ENCODE measurements around the gene KCNAB1. TPM values are rescaled to one million over a fixed set of nuclear protein-coding genes. Genes with fewer than 3 reads are reported as not detected.
"Not testable (repeated sequence)": the region's sequence is repeated elsewhere in the genome, so short reads cannot be mapped to it uniquely, and the experiment has no call there.

KCNAB1 gene
- total and polyA plus RNA-seq, 4 donors: 8.9 to 45.8 (median 17.8) TPM

DNA sequence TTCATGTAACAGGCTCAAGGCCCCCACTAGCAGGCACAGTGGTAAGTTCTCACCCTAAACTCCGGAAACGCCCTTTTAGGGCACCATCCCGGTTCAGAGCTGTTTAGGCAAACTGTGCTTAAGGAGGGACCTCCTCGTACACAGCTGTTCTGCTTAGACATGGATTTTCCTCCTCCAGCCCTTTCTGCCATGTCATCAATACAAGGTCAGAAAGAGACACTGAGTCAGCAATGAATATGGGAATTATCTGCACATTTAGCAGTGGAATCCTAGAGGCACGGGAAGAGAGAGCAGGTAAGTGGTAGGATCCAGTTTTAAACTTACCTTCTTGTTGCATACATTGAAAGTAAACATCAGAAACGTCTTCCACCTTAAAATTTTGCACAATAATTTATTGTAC is 107.3 kb downstream of the KCNAB1 start:
- no peak overlapping the region for H3K27ac ChIP-seq (ENCODE audit: low read depth in 1 of 2, low read length in 2 of 2)
- no peak overlapping the region for H3K4me3 ChIP-seq (ENCODE audit: low read length in 2 of 2)
- no peaks in the 10 kb centered on the region for H3K36me3 ChIP-seq (ENCODE audit: control insufficient read depth in 1 of 2, insufficient read depth in 2 of 2, low read length in 1 of 2)
- intact Hi-C loops (cut with DNase I): no loop called here
- ATAC-seq (ENCODE audit: low FRiP score) (no peak), DNase-seq (no peak)
- no peaks in the 10 kb centered on the region for H3K27me3 ChIP-seq (ENCODE audit: control insufficient read depth in 1 of 2, insufficient read depth in 2 of 2, low read length in 1 of 2)
- H3K4me1 ChIP-seq (ENCODE audit: control insufficient read depth in 1 of 2, insufficient read depth in 2 of 2, low read length in 2 of 2): no peaks in the 10 kb centered on the region
- no peaks in the 10 kb centered on the region for H3K9me3 ChIP-seq (ENCODE audit: control insufficient read depth, low read length)
- WGBS, 2 donors: 91 to 92% methylated on average over 6 of the region's 6 CpGs

DNA sequence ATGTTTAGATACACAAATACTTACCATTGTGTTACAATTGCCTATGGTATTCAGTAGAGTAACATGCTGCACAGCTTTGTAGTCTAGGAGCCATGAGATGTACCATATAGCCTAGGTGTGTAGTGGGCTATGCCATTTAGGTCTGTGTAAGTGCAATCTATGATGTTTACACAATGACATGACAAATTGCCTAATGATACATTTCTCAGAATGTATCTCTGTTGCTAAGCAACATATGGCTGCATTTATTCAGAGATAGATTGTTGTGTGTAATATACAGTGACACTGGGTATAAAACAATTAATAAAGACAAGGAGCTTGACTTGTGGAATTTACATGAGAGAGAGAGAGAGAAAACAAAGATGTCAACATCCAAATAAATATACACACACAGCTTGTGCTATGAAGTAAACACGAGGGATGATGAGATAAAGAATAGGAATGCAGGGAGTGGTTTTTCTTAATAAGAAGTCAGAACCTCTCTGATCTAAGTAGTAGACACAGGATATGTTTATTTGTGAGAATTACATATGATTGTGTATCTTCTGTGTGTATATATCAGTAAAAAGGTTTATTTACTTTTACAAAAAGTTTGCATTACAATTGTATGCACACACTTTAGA is 110.0 kb downstream of the KCNAB1 start:
- Histone ChIP-seq H3K27ac (ENCODE audit: low read depth in 1 of 2, low read length in 2 of 2) (no peak overlapping the region), H3K27me3 (ENCODE audit: control insufficient read depth in 1 of 2, insufficient read depth in 2 of 2, low read length in 1 of 2) (no peaks in the 10 kb centered on the region), H3K4me1 (ENCODE audit: control insufficient read depth in 1 of 2, insufficient read depth in 2 of 2, low read length in 2 of 2) (peaks cover 0 to 9% of the 10 kb centered on the region in 2 donors), H3K9me3 (ENCODE audit: control insufficient read depth, low read length) (no peaks in the 10 kb centered on the region), H3K4me3 (ENCODE audit: low read length in 2 of 2) (no peak overlapping the region), H3K36me3 (ENCODE audit: control insufficient read depth in 1 of 2, insufficient read depth in 2 of 2, low read length in 1 of 2) (peaks cover 0 to 4% of the 10 kb centered on the region in 2 donors)
- 70 to 78% methylated on average over 1 of the region's 1 CpG for WGBS, 2 donors
- intact Hi-C loops (cut with DNase I): no loop called here
- ATAC-seq (ENCODE audit: low FRiP score): no peak
- no peak for DNase-seq

DNA sequence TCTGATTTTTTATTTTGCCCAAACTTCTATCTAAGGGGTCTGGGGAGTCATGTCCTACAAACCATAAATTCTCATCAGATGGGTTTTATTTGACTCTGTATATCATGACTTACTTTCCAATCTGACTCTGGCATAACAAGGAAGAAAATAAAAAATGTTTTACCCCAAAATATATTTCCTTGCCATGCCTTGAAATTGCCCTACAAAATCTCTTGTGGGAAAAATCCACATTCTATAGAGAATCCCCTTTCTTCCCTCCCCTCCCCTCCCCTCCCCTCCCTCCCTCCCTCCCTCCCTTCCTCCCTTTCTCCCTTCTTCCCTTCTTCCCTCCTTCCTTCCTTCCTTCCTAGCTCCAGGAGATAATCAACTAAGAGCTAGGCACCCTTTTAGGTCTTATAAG is 110.8 kb downstream of the KCNAB1 start:
- ATAC-seq (ENCODE audit: low FRiP score); intact Hi-C loops (cut with DNase I); H3K4me1 ChIP-seq (ENCODE audit: control insufficient read depth in 1 of 2, insufficient read depth in 2 of 2, low read length in 2 of 2); H3K36me3 ChIP-seq (ENCODE audit: control insufficient read depth in 1 of 2, insufficient read depth in 2 of 2, low read length in 1 of 2); H3K27ac ChIP-seq (ENCODE audit: low read depth in 1 of 2, low read length in 2 of 2); H3K4me3 ChIP-seq (ENCODE audit: low read length in 2 of 2); DNase-seq; H3K27me3 ChIP-seq (ENCODE audit: control insufficient read depth in 1 of 2, insufficient read depth in 2 of 2, low read length in 1 of 2); H3K9me3 ChIP-seq (ENCODE audit: control insufficient read depth, low read length): not testable (repeated sequence)

DNA sequence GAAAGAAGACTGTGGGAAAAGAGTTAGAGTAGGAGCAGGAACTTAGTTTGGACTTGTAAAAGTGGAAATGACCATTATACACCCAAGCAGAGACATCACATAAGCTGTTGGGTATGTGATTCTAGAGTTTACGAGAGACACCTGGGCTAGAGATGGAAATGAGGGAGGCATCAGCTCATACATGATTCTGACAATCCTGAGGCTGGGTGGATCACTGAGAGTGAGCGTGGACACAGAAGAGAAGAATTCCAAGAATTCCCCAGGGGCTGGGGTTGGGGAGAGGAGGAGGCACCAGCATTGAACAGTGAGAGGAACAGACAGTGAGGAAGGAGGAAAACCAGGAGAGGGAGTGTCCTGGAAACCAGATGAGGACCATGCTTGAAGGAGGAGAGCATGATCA is 113.5 kb downstream of the KCNAB1 start:
- no peak overlapping the region for H3K27ac ChIP-seq (ENCODE audit: low read depth in 1 of 2, low read length in 2 of 2)
- WGBS, 2 donors: 94 to 100% methylated on average over 2 of the region's 2 CpGs
- DNase-seq (no peak), ATAC-seq (ENCODE audit: low FRiP score) (no peak)
- H3K27me3 ChIP-seq (ENCODE audit: control insufficient read depth in 1 of 2, insufficient read depth in 2 of 2, low read length in 1 of 2): no peaks in the 10 kb centered on the region
- intact Hi-C loops (cut with DNase I): no loop called here
- H3K4me1 ChIP-seq (ENCODE audit: control insufficient read depth in 1 of 2, insufficient read depth in 2 of 2, low read length in 2 of 2): peaks cover 0 to 9% of the 10 kb centered on the region in 2 donors
- H3K4me3 ChIP-seq (ENCODE audit: low read length in 2 of 2): no peak overlapping the region
- H3K36me3 ChIP-seq (ENCODE audit: control insufficient read depth in 1 of 2, insufficient read depth in 2 of 2, low read length in 1 of 2): peaks cover 0 to 4% of the 10 kb centered on the region in 2 donors
- H3K9me3 ChIP-seq (ENCODE audit: control insufficient read depth, low read length): no peaks in the 10 kb centered on the region

DNA sequence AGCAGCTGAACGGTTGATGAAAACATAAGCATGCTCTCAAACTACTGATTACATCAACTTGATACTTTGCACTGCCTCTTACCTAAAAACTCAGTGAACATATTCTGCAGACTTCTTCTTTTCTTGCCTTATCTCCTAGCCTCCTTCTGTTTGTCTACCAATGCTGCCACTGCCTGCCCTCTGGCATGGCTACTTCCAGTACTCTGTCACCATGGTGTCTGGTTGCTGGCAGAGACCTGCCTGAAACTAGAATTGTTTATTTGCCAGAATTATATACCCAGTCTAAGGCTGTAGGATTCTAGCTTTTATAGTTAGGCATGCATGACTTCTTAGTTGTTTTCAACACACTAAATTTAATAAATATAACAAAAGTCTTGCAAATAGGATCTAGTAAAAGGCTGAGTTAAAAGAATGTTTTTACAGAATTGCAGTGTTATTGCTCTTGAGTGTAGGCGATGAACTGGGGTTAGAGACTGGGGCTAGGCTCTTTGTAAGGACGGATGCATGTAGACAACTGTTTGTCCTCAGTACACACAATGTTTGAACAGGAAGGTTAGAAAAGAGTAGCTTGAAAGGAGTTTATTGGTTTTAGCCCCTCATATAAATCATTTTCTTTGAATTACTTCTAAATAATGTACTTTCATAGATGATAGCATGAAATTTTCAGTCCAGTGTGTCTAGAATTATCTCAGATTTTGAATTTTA is 116.3 kb downstream of the KCNAB1 start:
- WGBS, 2 donors: 93 to 94% methylated on average over 3 of the region's 3 CpGs
- peaks cover 0 to 4% of the 10 kb centered on the region in 2 donors for H3K36me3 ChIP-seq (ENCODE audit: control insufficient read depth in 1 of 2, insufficient read depth in 2 of 2, low read length in 1 of 2)
- ATAC-seq (ENCODE audit: low FRiP score): no peak
- intact Hi-C loops (cut with DNase I): no loop called here
- DNase-seq: no peak
- no peaks in the 10 kb centered on the region for H3K9me3 ChIP-seq (ENCODE audit: control insufficient read depth, low read length)
- H3K4me1 ChIP-seq (ENCODE audit: control insufficient read depth in 1 of 2, insufficient read depth in 2 of 2, low read length in 2 of 2): peaks cover 0 to 10% of the 10 kb centered on the region in 2 donors
- H3K27ac ChIP-seq (ENCODE audit: low read depth in 1 of 2, low read length in 2 of 2): no peak overlapping the region
- no peaks in the 10 kb centered on the region for H3K27me3 ChIP-seq (ENCODE audit: control insufficient read depth in 1 of 2, insufficient read depth in 2 of 2, low read length in 1 of 2)
- H3K4me3 ChIP-seq (ENCODE audit: low read length in 2 of 2): no peak overlapping the region

DNA sequence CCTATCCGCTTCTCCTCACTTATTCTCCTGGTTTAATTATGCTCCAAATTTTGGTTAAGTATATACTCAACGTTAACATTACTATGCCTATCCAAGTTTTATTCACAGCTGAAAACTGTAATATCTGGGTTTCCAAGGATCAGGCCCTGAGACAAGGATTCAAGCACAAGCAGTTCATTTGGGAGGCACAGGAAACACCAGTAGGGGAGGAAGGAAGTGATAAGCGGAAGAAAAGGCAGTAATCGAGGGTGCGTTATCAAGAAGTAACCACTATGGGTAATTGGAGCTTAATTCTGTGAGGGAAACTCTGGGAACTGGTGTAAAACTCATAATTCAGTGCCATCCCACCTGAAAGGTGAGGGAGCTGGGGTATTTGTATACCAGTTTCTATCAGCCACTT is 120.3 kb downstream of the KCNAB1 start:
- ATAC-seq (ENCODE audit: low FRiP score) (no peak), DNase-seq (no peak)
- Histone ChIP-seq H3K9me3 (ENCODE audit: control insufficient read depth, low read length) (no peaks in the 10 kb centered on the region), H3K4me1 (ENCODE audit: control insufficient read depth in 1 of 2, insufficient read depth in 2 of 2, low read length in 2 of 2) (peaks cover 0 to 2% of the 10 kb centered on the region in 2 donors), H3K4me3 (ENCODE audit: low read length in 2 of 2) (no peak overlapping the region), H3K36me3 (ENCODE audit: control insufficient read depth in 1 of 2, insufficient read depth in 2 of 2, low read length in 1 of 2) (peaks cover 0 to 2% of the 10 kb centered on the region in 2 donors), H3K27me3 (ENCODE audit: control insufficient read depth in 1 of 2, insufficient read depth in 2 of 2, low read length in 1 of 2) (no peaks in the 10 kb centered on the region), H3K27ac (ENCODE audit: low read depth in 1 of 2, low read length in 2 of 2) (no peak overlapping the region)
- 93 to 94% methylated on average over 5 of the region's 5 CpGs for WGBS, 2 donors
- intact Hi-C loops (cut with DNase I): no loop called here

DNA sequence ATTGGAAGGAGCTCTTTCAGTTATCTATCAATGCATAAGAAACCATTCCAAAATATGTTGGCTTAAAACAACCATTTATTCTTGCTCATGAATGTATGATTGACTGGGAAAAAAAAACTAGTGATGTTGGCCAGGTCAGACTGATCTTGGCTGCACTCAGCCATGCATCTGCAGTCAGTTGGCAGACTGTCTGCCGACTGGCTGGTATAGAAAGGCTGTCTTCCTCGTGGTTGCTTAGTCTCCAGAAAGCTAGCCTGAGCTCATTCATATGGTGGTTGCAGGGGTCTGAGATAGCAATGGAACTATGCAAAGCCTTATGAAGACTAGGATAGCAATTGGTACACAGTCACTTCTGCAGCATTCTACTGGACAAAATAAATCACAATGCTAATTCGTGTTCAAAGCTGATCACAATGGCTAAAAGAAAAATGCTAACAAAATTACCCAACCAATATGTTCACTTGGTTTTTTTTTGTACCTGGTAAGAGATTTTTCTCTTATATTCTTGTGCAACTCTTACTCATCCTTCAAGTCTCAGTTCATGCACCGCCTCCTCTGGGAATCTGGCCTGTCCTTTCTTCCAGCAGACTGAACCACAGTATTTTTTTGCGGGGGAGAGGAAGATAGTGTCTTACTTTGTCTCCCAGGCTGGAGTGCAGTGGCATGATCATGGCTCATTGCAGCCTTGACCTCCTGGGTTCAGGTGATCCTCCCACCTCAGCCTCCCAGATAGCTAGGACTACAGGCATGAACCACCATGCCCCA is 126.8 kb downstream of the KCNAB1 start:
- no peak overlapping the region for H3K4me3 ChIP-seq (ENCODE audit: low read length in 2 of 2)
- no peaks in the 10 kb centered on the region for H3K27me3 ChIP-seq (ENCODE audit: control insufficient read depth in 1 of 2, insufficient read depth in 2 of 2, low read length in 1 of 2)
- H3K4me1 ChIP-seq (ENCODE audit: control insufficient read depth in 1 of 2, insufficient read depth in 2 of 2, low read length in 2 of 2): peaks cover 0 to 3% of the 10 kb centered on the region in 2 donors
- H3K9me3 ChIP-seq (ENCODE audit: control insufficient read depth, low read length): no peaks in the 10 kb centered on the region
- no peak for DNase-seq
- WGBS, 2 donors: 55 to 56% methylated on average over 5 of the region's 5 CpGs
- peaks cover 0 to 5% of the 10 kb centered on the region in 2 donors for H3K36me3 ChIP-seq (ENCODE audit: control insufficient read depth in 1 of 2, insufficient read depth in 2 of 2, low read length in 1 of 2)
- H3K27ac ChIP-seq (ENCODE audit: low read depth in 1 of 2, low read length in 2 of 2): no peak overlapping the region
- intact Hi-C loops (cut with DNase I): no loop called here
- no peak for ATAC-seq (ENCODE audit: low FRiP score)

DNA sequence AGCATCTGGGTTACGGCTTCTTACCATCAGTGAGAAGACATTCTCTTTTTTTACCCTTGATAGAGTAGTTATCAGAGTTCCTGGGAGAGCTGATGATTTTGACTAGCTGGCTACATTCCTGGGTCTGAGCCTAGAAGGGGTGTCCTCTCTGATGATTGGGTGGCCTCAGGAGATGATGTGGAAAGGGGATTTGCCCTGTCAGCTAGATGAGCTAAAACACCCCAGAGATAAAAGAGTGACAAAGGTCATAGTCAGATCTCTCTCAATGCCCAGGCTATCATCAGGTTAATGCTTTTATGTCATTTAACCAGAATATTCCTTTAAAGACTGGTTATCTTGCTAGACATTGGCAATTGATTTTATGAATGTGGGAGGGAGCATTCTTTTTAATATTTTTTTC is 130.2 kb downstream of the KCNAB1 start:
- no peak overlapping the region for H3K4me3 ChIP-seq (ENCODE audit: low read length in 2 of 2)
- H3K27ac ChIP-seq (ENCODE audit: low read depth in 1 of 2, low read length in 2 of 2): no peak overlapping the region
- H3K4me1 ChIP-seq (ENCODE audit: control insufficient read depth in 1 of 2, insufficient read depth in 2 of 2, low read length in 2 of 2): peaks cover 0 to 10% of the 10 kb centered on the region in 2 donors
- H3K36me3 ChIP-seq (ENCODE audit: control insufficient read depth in 1 of 2, insufficient read depth in 2 of 2, low read length in 1 of 2): peaks cover 0 to 3% of the 10 kb centered on the region in 2 donors
- intact Hi-C loops (cut with DNase I): no loop called here
- no peaks in the 10 kb centered on the region for H3K27me3 ChIP-seq (ENCODE audit: control insufficient read depth in 1 of 2, insufficient read depth in 2 of 2, low read length in 1 of 2)
- ATAC-seq (ENCODE audit: low FRiP score) (no peak), DNase-seq (no peak)
- no peaks in the 10 kb centered on the region for H3K9me3 ChIP-seq (ENCODE audit: control insufficient read depth, low read length)
- 94 to 97% methylated on average over 1 of the region's 1 CpG for WGBS, 2 donors

Measured in aorta (tissue), 5 donors.